HEK293 (cell line): Measurements from ENCODE around the gene TTC7B.
A peak's percentile ranks its signal among the peaks of the same experiment; 100 is the strongest.

ENCODE experiments used
- CTCF ChIA-PET: fragments of 350-600 bp; formaldehyde crosslinking; extraction: SDS; loops from one replicate; lab custom pipeline; 2021; ENCODE audit warnings: antibody characterized with exemption; lab: Yijun Ruan, JAX
- POLR2A ChIA-PET: fragments of 300-600 bp; formaldehyde crosslinking; extraction: SDS; loops from one replicate; lab custom pipeline; 2020; ENCODE audit warnings: antibody characterized with exemption, inconsistent platforms; lab: Yijun Ruan, JAX
- H3K27ac ChIP-seq: fragments of 200-500 bp; sonication (Bioruptor generic); 2 replicates; pipeline ENCODE4 v1.5.1; 2014; ENCODE audit warnings: low read depth, low read length, control low read depth, inconsistent platforms; ENCODE audit errors: extremely low read depth
- H3K36me3 ChIP-seq, 2 experiments: fragments of 200-500 bp in 1 of 2; sonication (Bioruptor generic) in 1 of 2; 1 replicate in 1 of 2; 2 replicates in 1 of 2; pipeline ENCODE4 v1.5.1; 2014 to 2017; ENCODE audit warnings: inconsistent platforms in 2 of 2, low read length in 2 of 2; ENCODE audit not compliant: control insufficient read depth in 2 of 2, insufficient read depth in 1 of 2
- H3K4me1 ChIP-seq: fragments of 200-500 bp; sonication (Bioruptor generic); 2 replicates; pipeline ENCODE4 v1.5.1; 2014; ENCODE audit warnings: mild to moderate bottlenecking, low read length, inconsistent platforms; ENCODE audit not compliant: control insufficient read depth, insufficient read depth
- H3K4me3 ChIP-seq: 2 replicates; pipeline ENCODE4 v1.5.1; 2011; ENCODE audit warnings: low read depth, mild to moderate bottlenecking, control low read depth, low read length, moderate library complexity
- H3K9me3 ChIP-seq: fragments of 200-500 bp; sonication (Bioruptor generic); 2 replicates; pipeline ENCODE4 v1.5.1; 2014; ENCODE audit warnings: low read depth, low read length, inconsistent platforms; ENCODE audit not compliant: control insufficient read depth, insufficient read depth
- GLI2 ChIP-seq: fragments of 450-650 bp; formaldehyde crosslinking; IDR thresholded peaks from 2 replicates; pipeline ENCODE4; 2017; ENCODE audit warnings: missing biosample characterization, missing genetic modification characterization, low read depth, borderline replicate concordance
- GLIS1 ChIP-seq: fragments of 450-650 bp; formaldehyde crosslinking; IDR thresholded peaks from 2 replicates; pipeline ENCODE4 v1.5.1; 2016; ENCODE audit warnings: missing biosample characterization, missing genetic modification characterization
- MEIS1 ChIP-seq: sonication (generic); formaldehyde crosslinking; IDR thresholded peaks from 2 replicates; pipeline ENCODE4 v1.8.1; 2022; ENCODE audit warnings: missing genetic modification reagents, mild to moderate bottlenecking, borderline replicate concordance
- PRDM1 ChIP-seq: fragments of 450-650 bp; formaldehyde crosslinking; IDR thresholded peaks from 2 replicates; pipeline ENCODE4; 2016; ENCODE audit warnings: missing biosample characterization, missing genetic modification characterization
- SP3 ChIP-seq: fragments of 450-650 bp; formaldehyde crosslinking; IDR thresholded peaks from 2 replicates; pipeline ENCODE4 v1.5.1; 2016; ENCODE audit warnings: missing biosample characterization, missing genetic modification characterization
- TCF7L2 ChIP-seq: IDR thresholded peaks from 2 replicates; pipeline ENCODE4 v1.6.1; 2011; ENCODE audit warnings: low read depth, mild to moderate bottlenecking, inconsistent platforms, low read length, moderate library complexity, borderline replicate concordance
- ZIC2 ChIP-seq: fragments of 450-650 bp; formaldehyde crosslinking; IDR thresholded peaks from 2 replicates; pipeline ENCODE4 v1.5.1; 2016; ENCODE audit warnings: missing biosample characterization, missing genetic modification characterization
- ZNF155 ChIP-seq: fragments of 450-650 bp; formaldehyde crosslinking; IDR thresholded peaks from 2 replicates; pipeline ENCODE4 v1.5.1; 2016; ENCODE audit warnings: missing biosample characterization, missing genetic modification characterization
- ZNF311 ChIP-seq: fragments of 450-650 bp; formaldehyde crosslinking; IDR thresholded peaks from 2 replicates; pipeline ENCODE4 v1.5.1; 2017; ENCODE audit warnings: missing biosample characterization, missing genetic modification characterization, borderline replicate concordance
- ZNF404 ChIP-seq: fragments of 450-650 bp; formaldehyde crosslinking; IDR thresholded peaks from 2 replicates; pipeline ENCODE4 v1.5.1; 2017; ENCODE audit warnings: missing biosample characterization, missing genetic modification characterization
- ZNF560 ChIP-seq: fragments of 450-650 bp; formaldehyde crosslinking; IDR thresholded peaks from 2 replicates; pipeline ENCODE4 v1.5.1; 2017; ENCODE audit warnings: missing biosample characterization, missing genetic modification characterization, borderline replicate concordance
- ZNF585B ChIP-seq: fragments of 450-650 bp; formaldehyde crosslinking; IDR thresholded peaks from 2 replicates; pipeline ENCODE4 v1.5.1; 2016; ENCODE audit warnings: missing biosample characterization, missing genetic modification characterization
- TF ChIP-seq, protein P1 (sequence below): fragments of 450-650 bp; formaldehyde crosslinking; IDR thresholded peaks from 2 replicates; pipeline ENCODE4 v1.5.1; 2017; ENCODE audit warnings: missing biosample characterization, missing genetic modification characterization
- TF ChIP-seq, protein P2 (sequence below): sonication (generic); formaldehyde crosslinking; IDR thresholded peaks from 2 replicates; pipeline ENCODE4 v1.8.1; 2022; ENCODE audit warnings: mild to moderate bottlenecking, moderate library complexity, missing genetic modification reagents
- TF ChIP-seq, protein P3 (sequence below): fragments of 450-650 bp; formaldehyde crosslinking; IDR thresholded peaks from 2 replicates; pipeline ENCODE4 v1.5.1; 2016; ENCODE audit warnings: missing biosample characterization, missing genetic modification characterization
- TF ChIP-seq, protein P4 (sequence below): fragments of 450-650 bp; formaldehyde crosslinking; IDR thresholded peaks from 2 replicates; pipeline ENCODE4; 2016; ENCODE audit warnings: missing biosample characterization, missing genetic modification characterization
- TF ChIP-seq, protein P5 (sequence below): fragments of 450-650 bp; IDR thresholded peaks from 2 replicates; pipeline ENCODE4 v1.5.1; 2018; ENCODE audit warnings: missing biosample characterization, mild to moderate bottlenecking, missing genetic modification characterization
- TF ChIP-seq, protein P6 (sequence below): fragments of 450-650 bp; formaldehyde crosslinking; IDR thresholded peaks from 2 replicates; pipeline ENCODE4 v1.5.1; 2016; ENCODE audit warnings: missing biosample characterization, missing genetic modification characterization
- TF ChIP-seq, protein P7 (sequence below): fragments of 450-650 bp; formaldehyde crosslinking; IDR thresholded peaks from 2 replicates; pipeline ENCODE4 v1.5.1; 2016; ENCODE audit warnings: missing biosample characterization, missing genetic modification characterization

TTC7B gene

DNA sequence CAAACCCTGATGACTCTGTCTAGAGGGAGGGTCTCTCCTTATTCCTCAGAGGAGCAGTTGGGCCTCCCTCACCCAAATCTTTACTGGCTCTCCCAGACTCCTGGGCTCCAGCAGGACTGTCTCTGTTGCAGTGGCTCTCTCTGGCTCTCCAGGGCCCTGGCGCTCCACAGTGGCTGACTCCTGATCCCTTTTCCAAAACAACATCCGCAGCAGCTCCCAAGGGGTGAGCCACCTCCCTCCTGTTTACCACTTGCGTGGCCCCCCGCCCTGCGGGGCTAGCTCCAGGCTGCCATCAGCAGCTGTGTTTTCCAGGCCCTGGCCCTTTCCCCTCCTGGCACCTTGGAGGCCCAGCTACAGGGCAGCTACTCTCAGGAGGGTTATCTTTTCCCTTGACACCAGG, 295.9 kb downstream of the TTC7B start (continued):
- TF ChIP-seq, protein P1, sequence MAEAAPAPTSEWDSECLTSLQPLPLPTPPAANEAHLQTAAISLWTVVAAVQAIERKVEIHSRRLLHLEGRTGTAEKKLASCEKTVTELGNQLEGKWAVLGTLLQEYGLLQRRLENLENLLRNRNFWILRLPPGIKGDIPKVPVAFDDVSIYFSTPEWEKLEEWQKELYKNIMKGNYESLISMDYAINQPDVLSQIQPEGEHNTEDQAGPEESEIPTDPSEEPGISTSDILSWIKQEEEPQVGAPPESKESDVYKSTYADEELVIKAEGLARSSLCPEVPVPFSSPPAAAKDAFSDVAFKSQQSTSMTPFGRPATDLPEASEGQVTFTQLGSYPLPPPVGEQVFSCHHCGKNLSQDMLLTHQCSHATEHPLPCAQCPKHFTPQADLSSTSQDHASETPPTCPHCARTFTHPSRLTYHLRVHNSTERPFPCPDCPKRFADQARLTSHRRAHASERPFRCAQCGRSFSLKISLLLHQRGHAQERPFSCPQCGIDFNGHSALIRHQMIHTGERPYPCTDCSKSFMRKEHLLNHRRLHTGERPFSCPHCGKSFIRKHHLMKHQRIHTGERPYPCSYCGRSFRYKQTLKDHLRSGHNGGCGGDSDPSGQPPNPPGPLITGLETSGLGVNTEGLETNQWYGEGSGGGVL (tag by site-specific recombination): no peak
- TF ChIP-seq MEIS1: no peak
- peak; percentile 59 for TF ChIP-seq GLIS1 (tag by site-specific recombination)
- TF ChIP-seq SP3 (tag by site-specific recombination): no peak
- no peak for TF ChIP-seq ZNF585B
- TF ChIP-seq ZNF404: no peak
- TF ChIP-seq, protein P2, sequence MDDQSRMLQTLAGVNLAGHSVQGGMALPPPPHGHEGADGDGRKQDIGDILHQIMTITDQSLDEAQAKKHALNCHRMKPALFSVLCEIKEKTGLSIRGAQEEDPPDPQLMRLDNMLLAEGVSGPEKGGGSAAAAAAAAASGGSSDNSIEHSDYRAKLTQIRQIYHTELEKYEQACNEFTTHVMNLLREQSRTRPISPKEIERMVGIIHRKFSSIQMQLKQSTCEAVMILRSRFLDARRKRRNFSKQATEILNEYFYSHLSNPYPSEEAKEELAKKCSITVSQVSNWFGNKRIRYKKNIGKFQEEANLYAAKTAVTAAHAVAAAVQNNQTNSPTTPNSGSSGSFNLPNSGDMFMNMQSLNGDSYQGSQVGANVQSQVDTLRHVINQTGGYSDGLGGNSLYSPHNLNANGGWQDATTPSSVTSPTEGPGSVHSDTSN (CRISPR knock-in tag): no peak
- TF ChIP-seq, protein P3, sequence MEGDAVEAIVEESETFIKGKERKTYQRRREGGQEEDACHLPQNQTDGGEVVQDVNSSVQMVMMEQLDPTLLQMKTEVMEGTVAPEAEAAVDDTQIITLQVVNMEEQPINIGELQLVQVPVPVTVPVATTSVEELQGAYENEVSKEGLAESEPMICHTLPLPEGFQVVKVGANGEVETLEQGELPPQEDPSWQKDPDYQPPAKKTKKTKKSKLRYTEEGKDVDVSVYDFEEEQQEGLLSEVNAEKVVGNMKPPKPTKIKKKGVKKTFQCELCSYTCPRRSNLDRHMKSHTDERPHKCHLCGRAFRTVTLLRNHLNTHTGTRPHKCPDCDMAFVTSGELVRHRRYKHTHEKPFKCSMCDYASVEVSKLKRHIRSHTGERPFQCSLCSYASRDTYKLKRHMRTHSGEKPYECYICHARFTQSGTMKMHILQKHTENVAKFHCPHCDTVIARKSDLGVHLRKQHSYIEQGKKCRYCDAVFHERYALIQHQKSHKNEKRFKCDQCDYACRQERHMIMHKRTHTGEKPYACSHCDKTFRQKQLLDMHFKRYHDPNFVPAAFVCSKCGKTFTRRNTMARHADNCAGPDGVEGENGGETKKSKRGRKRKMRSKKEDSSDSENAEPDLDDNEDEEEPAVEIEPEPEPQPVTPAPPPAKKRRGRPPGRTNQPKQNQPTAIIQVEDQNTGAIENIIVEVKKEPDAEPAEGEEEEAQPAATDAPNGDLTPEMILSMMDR (tag by site-specific recombination): no peak
- no peak for TF ChIP-seq GLI2 (tag by site-specific recombination)
- TF ChIP-seq ZIC2 (tag by site-specific recombination): peak; percentile 76
- no peak for TF ChIP-seq PRDM1 (tag by site-specific recombination)
- TF ChIP-seq, protein P4, sequence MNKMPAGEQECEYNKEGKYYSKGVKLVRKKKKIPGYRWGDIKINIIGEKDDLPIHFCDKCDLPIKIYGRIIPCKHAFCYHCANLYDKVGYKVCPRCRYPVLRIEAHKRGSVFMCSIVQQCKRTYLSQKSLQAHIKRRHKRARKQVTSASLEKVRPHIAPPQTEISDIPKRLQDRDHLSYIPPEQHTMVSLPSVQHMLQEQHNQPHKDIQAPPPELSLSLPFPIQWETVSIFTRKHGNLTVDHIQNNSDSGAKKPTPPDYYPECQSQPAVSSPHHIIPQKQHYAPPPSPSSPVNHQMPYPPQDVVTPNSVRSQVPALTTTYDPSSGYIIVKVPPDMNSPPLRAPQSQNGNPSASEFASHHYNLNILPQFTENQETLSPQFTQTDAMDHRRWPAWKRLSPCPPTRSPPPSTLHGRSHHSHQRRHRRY (tag by site-specific recombination): no peak
- no peak for TF ChIP-seq ZNF155
- TF ChIP-seq, protein P5, sequence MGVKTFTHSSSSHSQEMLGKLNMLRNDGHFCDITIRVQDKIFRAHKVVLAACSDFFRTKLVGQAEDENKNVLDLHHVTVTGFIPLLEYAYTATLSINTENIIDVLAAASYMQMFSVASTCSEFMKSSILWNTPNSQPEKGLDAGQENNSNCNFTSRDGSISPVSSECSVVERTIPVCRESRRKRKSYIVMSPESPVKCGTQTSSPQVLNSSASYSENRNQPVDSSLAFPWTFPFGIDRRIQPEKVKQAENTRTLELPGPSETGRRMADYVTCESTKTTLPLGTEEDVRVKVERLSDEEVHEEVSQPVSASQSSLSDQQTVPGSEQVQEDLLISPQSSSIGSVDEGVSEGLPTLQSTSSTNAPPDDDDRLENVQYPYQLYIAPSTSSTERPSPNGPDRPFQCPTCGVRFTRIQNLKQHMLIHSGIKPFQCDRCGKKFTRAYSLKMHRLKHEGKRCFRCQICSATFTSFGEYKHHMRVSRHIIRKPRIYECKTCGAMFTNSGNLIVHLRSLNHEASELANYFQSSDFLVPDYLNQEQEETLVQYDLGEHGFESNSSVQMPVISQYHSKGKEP (tag by site-specific recombination): no peak

DNA sequence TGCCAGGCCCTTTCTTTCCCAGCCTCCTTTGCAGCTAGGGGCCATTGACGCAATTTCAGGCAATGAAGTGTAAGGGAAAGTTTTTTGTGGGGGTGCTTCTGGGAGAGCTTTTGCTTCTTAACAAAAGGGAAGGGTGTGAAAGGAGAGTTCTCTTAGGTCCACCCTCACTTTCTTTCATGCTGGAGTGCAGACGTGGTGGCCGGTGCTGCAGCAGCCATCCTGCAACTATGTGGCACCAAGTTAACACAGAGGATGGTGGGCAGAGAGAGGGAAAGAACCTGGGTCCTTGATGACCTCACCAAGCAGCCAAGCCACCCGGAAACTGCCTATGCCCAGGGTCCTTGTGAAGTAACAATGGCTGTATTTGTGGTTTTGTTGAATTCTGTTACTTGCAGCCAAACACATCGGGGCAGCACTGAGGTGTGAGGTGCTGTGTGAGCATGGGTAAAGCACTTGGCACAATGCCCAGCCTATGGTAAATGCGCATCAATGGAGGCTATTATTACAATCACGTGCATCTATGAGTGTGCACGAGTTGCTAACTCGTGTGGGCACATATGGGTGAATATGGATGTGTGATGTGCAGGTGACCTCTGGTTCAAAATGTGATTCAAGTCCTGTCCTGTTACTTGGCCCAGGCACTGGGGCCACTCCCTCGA, 296.8 kb downstream of the TTC7B start:
- no peak for TF ChIP-seq ZNF560 (tag by site-specific recombination)
- TF ChIP-seq, protein P6, sequence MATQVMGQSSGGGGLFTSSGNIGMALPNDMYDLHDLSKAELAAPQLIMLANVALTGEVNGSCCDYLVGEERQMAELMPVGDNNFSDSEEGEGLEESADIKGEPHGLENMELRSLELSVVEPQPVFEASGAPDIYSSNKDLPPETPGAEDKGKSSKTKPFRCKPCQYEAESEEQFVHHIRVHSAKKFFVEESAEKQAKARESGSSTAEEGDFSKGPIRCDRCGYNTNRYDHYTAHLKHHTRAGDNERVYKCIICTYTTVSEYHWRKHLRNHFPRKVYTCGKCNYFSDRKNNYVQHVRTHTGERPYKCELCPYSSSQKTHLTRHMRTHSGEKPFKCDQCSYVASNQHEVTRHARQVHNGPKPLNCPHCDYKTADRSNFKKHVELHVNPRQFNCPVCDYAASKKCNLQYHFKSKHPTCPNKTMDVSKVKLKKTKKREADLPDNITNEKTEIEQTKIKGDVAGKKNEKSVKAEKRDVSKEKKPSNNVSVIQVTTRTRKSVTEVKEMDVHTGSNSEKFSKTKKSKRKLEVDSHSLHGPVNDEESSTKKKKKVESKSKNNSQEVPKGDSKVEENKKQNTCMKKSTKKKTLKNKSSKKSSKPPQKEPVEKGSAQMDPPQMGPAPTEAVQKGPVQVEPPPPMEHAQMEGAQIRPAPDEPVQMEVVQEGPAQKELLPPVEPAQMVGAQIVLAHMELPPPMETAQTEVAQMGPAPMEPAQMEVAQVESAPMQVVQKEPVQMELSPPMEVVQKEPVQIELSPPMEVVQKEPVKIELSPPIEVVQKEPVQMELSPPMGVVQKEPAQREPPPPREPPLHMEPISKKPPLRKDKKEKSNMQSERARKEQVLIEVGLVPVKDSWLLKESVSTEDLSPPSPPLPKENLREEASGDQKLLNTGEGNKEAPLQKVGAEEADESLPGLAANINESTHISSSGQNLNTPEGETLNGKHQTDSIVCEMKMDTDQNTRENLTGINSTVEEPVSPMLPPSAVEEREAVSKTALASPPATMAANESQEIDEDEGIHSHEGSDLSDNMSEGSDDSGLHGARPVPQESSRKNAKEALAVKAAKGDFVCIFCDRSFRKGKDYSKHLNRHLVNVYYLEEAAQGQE (tag by site-specific recombination): no peak
- TF ChIP-seq PRDM1 (tag by site-specific recombination): peak; percentile 76
- TF ChIP-seq TCF7L2: no peak
- TF ChIP-seq ZNF311: no peak
- TF ChIP-seq, protein P7, sequence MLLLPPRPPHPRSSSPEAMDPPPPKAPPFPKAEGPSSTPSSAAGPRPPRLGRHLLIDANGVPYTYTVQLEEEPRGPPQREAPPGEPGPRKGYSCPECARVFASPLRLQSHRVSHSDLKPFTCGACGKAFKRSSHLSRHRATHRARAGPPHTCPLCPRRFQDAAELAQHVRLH: 0 out of 2 replicates have a peak, but pooled peaks have one; percentile 41
- Histone ChIP-seq H3K36me3 (no peaks in the 10 kb centered on the region), H3K4me3 (no peak overlapping the region), H3K27ac (no peak overlapping the region), H3K9me3 (no peaks in the 10 kb centered on the region), H3K4me1 (no peaks in the 10 kb centered on the region)
- ChIA-PET CTCF (interaction anchor here (0.6 to 0.8 kb wide), 3 partner anchors 12 to 258 kb away, joined by 3 to 5 read pairs (median 3); no protein-coding TSS in a partner anchor), POLR2A (no interaction called here)
